ENCODE results near the gene MTHFD2.

DNA sequence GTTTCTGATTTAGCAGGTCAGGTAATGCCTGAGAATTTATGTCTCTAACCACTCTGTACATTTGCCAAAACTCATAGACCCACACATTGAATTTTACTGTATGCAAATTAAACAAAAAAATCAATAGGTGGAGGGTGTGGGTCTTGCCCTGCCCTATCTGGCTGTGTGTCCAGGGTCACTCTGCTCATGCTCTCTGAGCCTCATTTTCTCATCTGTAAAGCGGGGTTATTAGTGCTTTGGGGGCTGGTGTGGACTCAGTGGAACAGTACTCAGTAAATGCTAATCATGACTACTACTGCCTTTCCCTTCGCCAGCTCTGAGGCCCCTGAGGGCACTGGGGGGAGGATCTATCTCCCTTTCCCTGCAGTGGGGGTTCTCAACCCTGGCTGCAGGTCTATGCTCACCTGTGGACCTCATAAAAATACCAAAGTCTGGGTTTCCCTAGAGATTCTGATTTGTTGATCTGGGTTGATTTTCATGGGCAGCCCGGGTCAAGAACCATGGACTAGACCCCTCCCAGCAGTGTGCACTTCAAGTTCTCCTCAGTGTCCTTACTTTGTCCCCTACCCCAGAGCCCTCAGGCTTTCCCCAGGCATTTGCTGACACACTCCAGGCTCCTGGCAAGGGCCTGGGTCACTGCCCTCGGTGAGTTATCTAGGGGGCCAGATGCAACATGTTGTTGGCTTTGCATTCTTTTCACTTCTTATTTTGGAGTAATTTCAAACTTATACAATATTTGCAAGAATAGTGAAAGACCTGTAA is 27.5 kb downstream of the MTHFD2 start:
- TF ChIP-seq, protein P1, sequence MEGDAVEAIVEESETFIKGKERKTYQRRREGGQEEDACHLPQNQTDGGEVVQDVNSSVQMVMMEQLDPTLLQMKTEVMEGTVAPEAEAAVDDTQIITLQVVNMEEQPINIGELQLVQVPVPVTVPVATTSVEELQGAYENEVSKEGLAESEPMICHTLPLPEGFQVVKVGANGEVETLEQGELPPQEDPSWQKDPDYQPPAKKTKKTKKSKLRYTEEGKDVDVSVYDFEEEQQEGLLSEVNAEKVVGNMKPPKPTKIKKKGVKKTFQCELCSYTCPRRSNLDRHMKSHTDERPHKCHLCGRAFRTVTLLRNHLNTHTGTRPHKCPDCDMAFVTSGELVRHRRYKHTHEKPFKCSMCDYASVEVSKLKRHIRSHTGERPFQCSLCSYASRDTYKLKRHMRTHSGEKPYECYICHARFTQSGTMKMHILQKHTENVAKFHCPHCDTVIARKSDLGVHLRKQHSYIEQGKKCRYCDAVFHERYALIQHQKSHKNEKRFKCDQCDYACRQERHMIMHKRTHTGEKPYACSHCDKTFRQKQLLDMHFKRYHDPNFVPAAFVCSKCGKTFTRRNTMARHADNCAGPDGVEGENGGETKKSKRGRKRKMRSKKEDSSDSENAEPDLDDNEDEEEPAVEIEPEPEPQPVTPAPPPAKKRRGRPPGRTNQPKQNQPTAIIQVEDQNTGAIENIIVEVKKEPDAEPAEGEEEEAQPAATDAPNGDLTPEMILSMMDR (IDR thresholded peaks at IDR 0.05) = no peak
- no peak for TF ChIP-seq EP300 (IDR thresholded peaks at IDR 0.05)
- no peak for TF ChIP-seq POLR2AphosphoS5 (IDR thresholded peaks at IDR 0.05)
- no peak for TF ChIP-seq POLR2A (IDR thresholded peaks at IDR 0.05)

Data from sigmoid colon (tissue), 4 donors.